Stimulated activated CD4-positive, alpha-beta T cell treated with anti-CD3 and anti-CD28 coated beads, Interleukin-15, amount 100 ng/mL, for 48 hours (primary cell): ENCODE data around the gene TSPAN13.

Experiments
- DNase-seq, 2 donors: peaks; one replicate each; pipeline ENCODE4 v3.0.0-alpha.2; 2020; ENCODE audit warnings: low read depth in 2 of 2

TSPAN13 gene

GRCh38 chr7:16812542-16813231, 59.1 kb downstream of the TSPAN13 start:
- DNase-seq: no peak

DNA sequence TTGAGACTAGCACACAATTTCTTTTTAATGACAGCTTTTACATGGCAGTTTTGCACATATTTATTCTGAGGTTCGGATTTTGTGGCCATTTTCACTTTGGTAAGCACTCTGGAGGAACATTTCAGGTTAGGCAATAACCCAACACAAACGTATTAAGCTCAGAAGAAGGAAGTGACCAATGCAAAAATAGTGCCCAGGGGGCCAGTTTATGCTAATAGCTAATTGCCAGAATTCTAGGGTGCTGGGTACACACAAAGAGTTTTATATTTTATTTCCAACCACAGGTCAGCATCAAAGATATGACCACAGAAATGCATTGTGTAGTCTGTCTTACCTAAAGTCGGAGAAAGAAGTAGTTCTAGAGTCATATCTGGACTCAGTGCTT, 59.7 kb downstream of the TSPAN13 start:
- DNase-seq: no peak

- no peak for DNase-seq
Observed at GRCh38 chr7:16815001-16815400, 61.4 kb downstream of the TSPAN13 start.

GRCh38 chr7:16816824-16817223, 63.3 kb downstream of the TSPAN13 start:
- DNase-seq: no peak

DNA sequence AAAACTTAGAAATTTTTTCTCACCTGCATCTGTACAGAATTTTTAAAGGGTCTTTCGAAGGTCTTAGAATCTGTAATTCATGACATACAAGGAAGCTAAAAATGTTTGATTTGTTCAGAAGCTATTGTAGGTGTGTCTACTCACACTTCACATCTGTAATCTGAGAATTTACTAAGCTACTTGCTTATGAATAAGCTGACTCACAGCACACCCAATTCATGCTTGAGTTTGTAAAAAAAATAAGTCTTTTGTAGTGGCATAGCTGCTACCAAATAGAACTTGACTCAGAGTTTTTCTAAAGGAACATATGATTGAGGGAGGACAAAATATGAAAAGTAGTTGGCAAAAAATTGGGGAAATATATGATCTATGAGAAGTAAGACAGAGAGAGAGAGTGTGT, 64.0 kb downstream of the TSPAN13 start:
- no peak for DNase-seq

GRCh38 chr7:16818732-16819131, 65.2 kb downstream of the TSPAN13 start:
- no peak for DNase-seq

DNA sequence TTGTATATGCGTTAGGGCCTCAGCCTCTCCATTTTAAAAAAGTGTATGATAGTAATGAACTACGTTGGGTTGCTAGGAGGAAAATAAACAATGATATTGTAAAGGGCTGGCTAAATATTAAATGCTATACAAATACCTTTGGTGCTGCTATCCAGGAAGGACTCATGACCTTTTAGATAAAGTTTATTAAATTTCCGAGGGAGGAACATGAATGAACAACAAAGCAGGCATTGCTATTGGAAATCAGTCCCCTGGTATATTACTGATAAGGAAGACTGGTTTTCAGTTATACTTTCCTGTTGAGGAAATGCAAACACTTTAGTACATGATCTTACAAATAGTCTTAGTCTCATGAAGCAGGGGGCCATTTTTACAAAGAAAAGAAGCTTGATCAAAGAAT, 68.5 kb downstream of the TSPAN13 start:
- DNase-seq: no peak

- DNase-seq: no peak
Observed at GRCh38 chr7:16826060-16826459, 72.5 kb downstream of the TSPAN13 start.

DNA sequence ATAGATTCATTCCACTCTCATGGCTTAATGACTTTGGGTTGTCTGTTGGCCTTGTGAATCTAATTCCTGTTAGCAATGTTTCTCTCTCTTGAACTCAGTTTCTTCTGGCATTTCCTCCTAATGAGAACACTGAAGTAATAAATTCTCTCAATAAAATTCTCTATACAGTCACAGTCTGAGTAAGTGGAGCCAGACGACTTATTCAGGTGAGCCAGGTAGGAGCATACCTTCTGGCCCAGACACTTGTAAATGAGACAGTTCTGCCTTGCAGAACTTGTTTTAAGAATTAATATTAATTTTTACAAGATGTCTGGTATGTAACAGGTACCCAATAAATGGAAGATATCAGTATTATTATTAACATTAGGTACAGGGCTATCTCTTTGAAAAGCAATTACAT, 79.8 kb downstream of the TSPAN13 start:
- DNase-seq: no peak
